K562 (cell line): ENCODE data around the gene APCDD1. TPM values are rescaled to one million over a fixed set of nuclear protein-coding genes. Genes with fewer than 3 reads are reported as not detected.

ENCODE experiments used
- ATAC-seq: fragments of 200-7000 bp; cut with Tn5 transposase; 3 replicates; pipeline ENCODE4 v1.9.1; 2020; ENCODE audit warnings: moderate library complexity
- BruUV-seq: library from RNA; stranded (reverse); fragments of 400-500 nt; replicated peaks from 2 replicates; lab custom pipeline; 2021; lab: Mats Ljungman, UMichigan
- CTCF ChIA-PET: fragments of 300-600 bp; formaldehyde crosslinking; extraction: SDS; loops from one replicate; lab custom pipeline; 2021; ENCODE audit warnings: low intra/inter-chr PET ratio; lab: Yijun Ruan, JAX
- POLR2A ChIA-PET: fragments of 300-600, 350-650 bp; sonication (Branson Sonifier 250); formaldehyde crosslinking; extraction: SDS; loops from one replicate; lab custom pipeline; 2021; ENCODE audit warnings: antibody characterized with exemption, inconsistent platforms; lab: Yijun Ruan, JAX
- DNase-seq, 4 experiments: peaks; one replicate each; pipeline versions ENCODE4 v3.0.0 to v3.0.0-alpha.2; 2011 to 2018; ENCODE audit warnings: low spot score in 3 of 4, mixed read lengths in 3 of 4; ENCODE audit errors: extremely low read depth in 1 of 4
- FAIRE-seq: peaks from 2 replicates; lab custom pipeline; 2011; peaks lifted over from hg19 to GRCh38; lab: Jason Lieb, UNC
- H2AFZ ChIP-seq: 2 replicates; pipeline ENCODE4 v1.6.0; 2011; ENCODE audit warnings: low read depth, low read length, control low read depth, inconsistent platforms
- H3K27ac ChIP-seq: fragments of 200-600 bp; 3 replicates; pipeline ENCODE4 v1.8.0; 2011; ENCODE audit warnings: low read depth, mild to moderate bottlenecking, control low read depth, inconsistent platforms, low read length, moderate library complexity, mixed read lengths; ENCODE audit errors: extremely low read depth
- H3K27me3 ChIP-seq, 2 experiments: fragments of 300-600 bp in 1 of 2; 2 replicates in 1 of 2; 3 replicates in 1 of 2; pipeline versions ENCODE4 v1.6.0 to v1.8.0; 2011; ENCODE audit warnings: inconsistent platforms in 2 of 2, low read length in 2 of 2, mild to moderate bottlenecking in 1 of 2, mixed read lengths in 1 of 2, moderate library complexity in 1 of 2; ENCODE audit not compliant: control insufficient read depth in 2 of 2, insufficient read depth in 2 of 2
- H3K36me3 ChIP-seq: fragments of 300-600 bp; 3 replicates; pipeline ENCODE4 v1.8.0; 2011; ENCODE audit warnings: mild to moderate bottlenecking, low read length, inconsistent platforms; ENCODE audit not compliant: control insufficient read depth, insufficient read depth
- H3K4me1 ChIP-seq, 2 experiments: fragments of 200-600 bp in 1 of 2; replicated peaks in 1 of 2; 2 replicates in 1 of 2; 3 replicates in 1 of 2; pipeline versions ENCODE4 v1.5.1 to v1.8.0; 2011; ENCODE audit warnings: inconsistent platforms in 2 of 2, low read length in 2 of 2, mild to moderate bottlenecking in 1 of 2, mixed read lengths in 1 of 2, moderate library complexity in 1 of 2; ENCODE audit not compliant: control insufficient read depth in 2 of 2, insufficient read depth in 2 of 2
- H3K4me2 ChIP-seq: 2 replicates; pipeline ENCODE4 v1.6.1; 2011; ENCODE audit warnings: low read length, control low read depth, inconsistent platforms, mixed read lengths; ENCODE audit not compliant: insufficient read depth
- H3K4me3 ChIP-seq: fragments of 200-600 bp; sonication (generic), shearing (Covaris generic); 2 replicates; pipeline ENCODE4 v1.5.1; 2016; ENCODE audit warnings: control low read depth, inconsistent platforms
- H3K79me2 ChIP-seq: fragments of 200-600 bp; 3 replicates; pipeline ENCODE4 v1.8.0; 2011; ENCODE audit warnings: low read length, inconsistent platforms; ENCODE audit not compliant: control insufficient read depth, insufficient read depth
- H3K9ac ChIP-seq, 2 experiments: 2 replicates each; pipeline versions ENCODE4 v1.6.0 to v1.6.1; 2011; ENCODE audit warnings: low read depth in 2 of 2, low read length in 2 of 2, control low read depth in 1 of 2, inconsistent platforms in 1 of 2, mild to moderate bottlenecking in 1 of 2, mixed read lengths in 1 of 2; ENCODE audit not compliant: insufficient read depth in 1 of 2
- H3K9me1 ChIP-seq: one replicate; pipeline ENCODE4 v1.6.0; 2011; ENCODE audit warnings: inconsistent platforms, mild to moderate bottlenecking, low read length, moderate library complexity; ENCODE audit not compliant: control insufficient read depth, insufficient read depth
- H3K9me3 ChIP-seq: replicated peaks from 2 replicates; pipeline ENCODE4 v1.5.1; 2011; ENCODE audit warnings: low read depth, low read length, inconsistent platforms; ENCODE audit not compliant: control insufficient read depth, insufficient read depth
- H4K20me1 ChIP-seq: replicated peaks from 2 replicates; pipeline ENCODE4 v1.6.1; 2011; ENCODE audit warnings: low read length, inconsistent platforms, mixed read lengths; ENCODE audit not compliant: control insufficient read depth, insufficient read depth
- BRD4 ChIP-seq: fragments of 200-600 bp; sonication (generic); IDR thresholded peaks from 2 replicates; pipeline ENCODE4 v1.6.1; 2017; ENCODE audit warnings: inconsistent platforms
- CHD1 ChIP-seq: fragments of 200-600 bp; sonication (generic); IDR thresholded peaks from one replicate; pipeline ENCODE4 v1.6.1; 2012; ENCODE audit warnings: mild to moderate bottlenecking, moderate library complexity, low read length, inconsistent platforms
- HDAC2 ChIP-seq: fragments of 450-650 bp; IDR thresholded peaks from 2 replicates; pipeline ENCODE4 v1.6.1; 2016; ENCODE audit warnings: mild to moderate bottlenecking
- MAFK ChIP-seq: IDR thresholded peaks from 2 replicates; pipeline ENCODE4 v1.6.1; 2011; ENCODE audit warnings: low read length, improper control_type of control experiment
- NCOA2 ChIP-seq, 2 experiments: fragments of 450-650 bp; IDR thresholded peaks; 2 replicates each; pipeline ENCODE4 v1.6.1; 2018; ENCODE audit warnings: mild to moderate bottlenecking in 2 of 2, moderate library complexity in 1 of 2; ENCODE audit not compliant: partially characterized antibody in 2 of 2
- POU5F1 ChIP-seq: fragments of 150-350 bp; IDR thresholded peaks from 2 replicates; pipeline ENCODE4 v1.6.1; 2014; ENCODE audit warnings: borderline replicate concordance, low read length, low read depth, mild to moderate bottlenecking; ENCODE audit not compliant: partially characterized antibody
- SUPT5H ChIP-seq: fragments of 450-650 bp; IDR thresholded peaks from 2 replicates; pipeline ENCODE4 v1.6.1; 2016
- TCF3 ChIP-seq: sonication (generic); formaldehyde crosslinking; IDR thresholded peaks from 2 replicates; pipeline ENCODE4 v1.4.0; 2020; ENCODE audit warnings: mild to moderate bottlenecking, missing genetic modification reagents
- THRA ChIP-seq: fragments of 450-650 bp; IDR thresholded peaks from 2 replicates; pipeline ENCODE4 v1.6.1; 2017; ENCODE audit warnings: mild to moderate bottlenecking, moderate library complexity
- ZC3H4 ChIP-seq: sonication (generic); formaldehyde crosslinking; IDR thresholded peaks from 2 replicates; pipeline ENCODE4 v1.9.0; 2021; ENCODE audit warnings: missing genetic modification reagents, borderline replicate concordance
- ZNF668 ChIP-seq: fragments of 250-450 bp; sonication (Bioruptor Pico); IDR thresholded peaks from 2 replicates; pipeline ENCODE4 v1.8.0; 2022; ENCODE audit warnings: mild to moderate bottlenecking, inconsistent platforms
- ZNF830 ChIP-seq: fragments of 250-450 bp; sonication (Bioruptor Pico); IDR thresholded peaks from 2 replicates; pipeline ENCODE4 v1.5.0; 2021; ENCODE audit warnings: mild to moderate bottlenecking
- WGBS: fragments of 100-300 bp; shearing (Covaris generic); methylation state at CpG from one replicate; pipeline ENCODE4 v1.1.6; 2016; ENCODE audit warnings: low coverage, mixed read lengths; ENCODE audit not compliant: insufficient coverage; ENCODE audit errors: missing lambda C conversion rate; 5-methylcytosine and 5-hydroxymethylcytosine counted together
- in situ Hi-C: fragments of 300-500 bp; cut with MboI; formaldehyde crosslinking; loops from 4 replicates; pipeline ENCODE4 v1.15.0; 2018; ENCODE audit warnings: inconsistent platforms, mixed read lengths
- intact Hi-C: fragments of 100-400 bp; cut with micrococcal nuclease; formaldehyde crosslinking; loops from 2 replicates; pipeline ENCODE4 v1.14.2; 2022
- polyA plus RNA-seq, 8 experiments: library from polyadenylated mRNA; depleted of rRNA in 4 of 8; stranded (reverse) in 5 of 8; unstranded in 3 of 8; fragments of >200 nt; fragmentation: Nextera tagmentation in 2 of 8; fragmentation: Illumina TruSeq in 1 of 8; extraction: Ambion mirVana in 2 of 8; extraction: Trizol in 1 of 8; gene quantifications; 2 replicates each; pipeline versions ENCODE4 v1.2.1 to v1.2.3, GENCODE V29; 2011 to 2014; ENCODE audit warnings: inconsistent platforms in 1 of 8, missing spikeins in 1 of 8
- total RNA-seq, 7 experiments: library from RNA; depleted of rRNA in 6 of 7; stranded (reverse); fragments of >200 nt in 6 of 7; fragmentation: Illumina TruSeq in 2 of 7; extraction: Trizol in 2 of 7; gene quantifications; 2 replicates each; pipeline versions ENCODE4 v1.2.1 to v1.2.3, GENCODE V29; 2011 to 2021; ENCODE audit warnings: low replicate concordance in 1 of 7

The APCDD1 gene
- total and polyA plus RNA-seq, 9 of the 15 experiments (the other 6 are each of a cell fraction or from before 2014, with no cell fraction given), result 0.07 TPM; not detected in 8

DNA sequence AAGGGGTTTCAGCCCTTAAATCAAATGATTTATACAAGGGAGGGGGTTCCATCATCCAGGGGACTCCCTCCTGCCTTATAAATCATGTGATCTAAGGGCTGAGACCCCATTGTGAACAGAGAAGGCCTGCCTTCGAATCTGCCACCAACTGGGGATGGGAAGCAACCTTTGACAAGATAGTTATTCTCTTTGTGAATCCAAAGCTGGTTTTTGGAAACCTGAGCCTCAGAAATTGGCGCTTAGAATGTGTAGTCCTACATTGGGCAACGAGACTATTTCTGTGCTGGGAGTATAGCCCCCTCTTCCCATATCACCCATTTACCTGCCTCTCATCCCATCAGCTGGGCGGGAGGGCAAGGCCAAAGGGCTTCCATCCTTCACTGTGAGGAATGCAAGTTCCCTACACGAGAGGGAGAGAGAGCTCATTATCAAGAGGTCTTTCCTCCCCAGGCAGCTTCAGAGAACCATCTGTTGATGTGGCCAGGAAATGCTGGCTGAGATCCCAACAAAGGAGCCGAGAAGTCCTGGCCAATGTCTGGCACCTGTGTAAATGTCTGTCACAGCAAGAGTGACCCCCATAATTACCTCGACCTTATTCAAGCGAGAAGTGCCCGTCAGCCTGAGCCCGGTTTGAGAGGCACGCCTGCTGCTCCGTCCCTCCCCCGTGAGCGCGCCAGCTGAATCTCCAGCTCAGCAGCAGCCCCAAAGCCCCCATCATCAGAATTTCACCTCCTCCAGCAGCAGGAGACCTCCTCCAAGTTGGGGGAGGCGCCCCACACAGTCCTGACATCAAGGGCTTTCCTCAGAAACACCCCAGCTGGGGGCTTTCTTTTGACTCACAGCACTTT, 48.4 kb upstream of the APCDD1 start:
- Histone ChIP-seq H3K36me3 (no peaks in the 10 kb centered on the region), H3K4me2 (no peak overlapping the region), H3K9me1 (no peaks in the 10 kb centered on the region), H3K4me3 (no peak overlapping the region), H3K4me1 (no peaks in the 10 kb centered on the region), H3K27ac (no peak overlapping the region), H3K9ac (no peak overlapping the region), H3K9me3 (no peaks in the 10 kb centered on the region), H3K79me2 (no peaks in the 10 kb centered on the region), H2AFZ (no peak overlapping the region), H4K20me1 (no peaks in the 10 kb centered on the region), H3K27me3 (peaks cover 17 to 37% of the 10 kb centered on the region in 2 experiments; a peak in 4 of 5 replicates)
- FAIRE-seq (no peak), ATAC-seq (no peak), DNase-seq (no peak)
- in situ Hi-C loops, result no loop called here
- CTCF ChIA-PET, result no interaction called here
- intact Hi-C loops, result no loop called here
- POLR2A ChIA-PET, result interaction anchor here (0.6 to 0.9 kb wide), 3 partner anchors 11 to 911 kb away, joined by 4 read pairs; no protein-coding TSS in a partner anchor
- BruUV-seq, result no TSS peak
- WGBS, result under 1% methylated on average over 16 of the region's 16 CpGs
- TF ChIP-seq POU5F1 (no peak), ZNF830 (no peak), CHD1 (no peak), SUPT5H (no peak), ZC3H4 (CRISPR knock-in tag) (no peak), THRA (no peak), HDAC2 (no peak), ZNF668 (CRISPR knock-in tag) (no peak), NCOA2 (IDR thresholded peaks at IDR 0.05; ENCODE audit: partially characterized antibody in 2 of 2) (no peak), MAFK (no peak), TCF3 (no peak), BRD4 (no peak)
